HCT116 (cell line): ENCODE measurements around the gene PI16. TPM values are rescaled to one million over a fixed set of nuclear protein-coding genes. Genes with fewer than 3 reads are reported as not detected.

ENCODE experiments used
- ATAC-seq: fragments of 200-7000 bp; cut with Tn5 transposase; 2 replicates; pipeline ENCODE4 v1.9.1; 2020; ENCODE audit warnings: mild to moderate bottlenecking, moderate library complexity
- BruUV-seq: library from RNA; stranded (reverse); fragments of 400-500 nt; replicated peaks from 2 replicates; lab custom pipeline; 2021; lab: Mats Ljungman, UMichigan
- CTCF ChIA-PET: fragments of 300-600 bp; sonication (Branson Sonifier 250); formaldehyde crosslinking; loops from one replicate; lab custom pipeline; 2021; ENCODE audit warnings: antibody characterized with exemption; lab: Charles Lee
- POLR2A ChIA-PET: fragments of 300-600, 350-600 bp; sonication (Branson Sonifier 250); formaldehyde crosslinking; loops from one replicate; lab custom pipeline; 2021; ENCODE audit warnings: antibody characterized with exemption; lab: Charles Lee
- RAD21 ChIA-PET, 2 experiments: fragments of 300-600 bp; sonication (Branson Sonifier 250); formaldehyde crosslinking; loops; one replicate each; lab custom pipeline; 2023; ENCODE audit warnings: low total read pairs in 2 of 2; ENCODE audit not compliant: uncharacterized antibody in 2 of 2, unreplicated experiment in 2 of 2, low non-redundant PET in 1 of 2; lab: Charles Lee
- DNase-seq: peaks from one replicate; pipeline ENCODE4 v3.0.0-alpha.2; 2010; ENCODE audit warnings: low read depth, low spot score
- H2AFZ ChIP-seq: fragments of 200-600 bp; shearing (Covaris generic), sonication (generic); 2 replicates; pipeline ENCODE4 v1.6.1; 2017; ENCODE audit warnings: low read depth, mixed run types, mixed read lengths, antibody characterized with exemption, low read length; ENCODE audit not compliant: poor library complexity, severe bottlenecking
- H3K27ac ChIP-seq: 2 replicates; pipeline ENCODE4 v1.5.1; 2012; ENCODE audit warnings: low read depth, low read length
- H3K27me3 ChIP-seq: fragments of 200-600 bp; sonication (generic); 2 replicates; pipeline ENCODE4 v1.6.1; 2016; ENCODE audit warnings: mixed run types, low read length, mixed read lengths; ENCODE audit not compliant: insufficient read depth
- H3K36me3 ChIP-seq, 2 experiments: fragments of 200-500 bp in 1 of 2; fragments of 200-600 bp in 1 of 2; sonication (Bioruptor generic) in 1 of 2; sonication (generic) in 1 of 2; 2 replicates each; pipeline versions ENCODE4 v1.5.1 to v1.6.1; 2014 to 2016; ENCODE audit warnings: low read length in 2 of 2, inconsistent platforms in 1 of 2, mixed read lengths in 1 of 2, mixed run types in 1 of 2; ENCODE audit not compliant: insufficient read depth in 2 of 2, control insufficient read depth in 1 of 2
- H3K4me1 ChIP-seq, 2 experiments: fragments of 200-600 bp in 1 of 2; sonication (generic) in 1 of 2; 2 replicates each; pipeline versions ENCODE4 v1.5.1 to v1.6.1; 2012 to 2017; ENCODE audit warnings: low read length in 2 of 2, inconsistent platforms in 1 of 2, mild to moderate bottlenecking in 1 of 2, mixed read lengths in 1 of 2, mixed run types in 1 of 2, moderate library complexity in 1 of 2; ENCODE audit not compliant: insufficient read depth in 2 of 2, control insufficient read depth in 1 of 2
- H3K4me2 ChIP-seq: fragments of 200-600 bp; sonication (generic); 2 replicates; pipeline ENCODE4 v1.6.1; 2017; ENCODE audit warnings: mixed run types, low read length, mixed read lengths
- H3K4me3 ChIP-seq, 2 experiments: fragments of 200-600 bp in 1 of 2; sonication (generic) in 1 of 2; replicated peaks in 1 of 2; 2 replicates each; pipeline ENCODE4 v1.5.1; 2011 to 2016; ENCODE audit warnings: low read length in 2 of 2, control low read depth in 1 of 2, low read depth in 1 of 2, mild to moderate bottlenecking in 1 of 2, mixed read lengths in 1 of 2, mixed run types in 1 of 2
- H3K79me2 ChIP-seq: fragments of 200-600 bp; sonication (generic); 2 replicates; pipeline ENCODE4 v1.6.1; 2017; ENCODE audit warnings: mild to moderate bottlenecking, mixed run types, low read length, moderate library complexity, mixed read lengths; ENCODE audit not compliant: insufficient read depth
- H3K9ac ChIP-seq: fragments of 200-600 bp; sonication (generic); 2 replicates; pipeline ENCODE4 v1.6.1; 2016; ENCODE audit warnings: low read length, mixed read lengths
- H3K9me2 ChIP-seq: fragments of 200-600 bp; sonication (generic), shearing (Covaris generic); 2 replicates; pipeline ENCODE4 v1.6.1; 2017; ENCODE audit warnings: mixed run types, mild to moderate bottlenecking, moderate library complexity; ENCODE audit not compliant: insufficient read depth
- H3K9me3 ChIP-seq, 2 experiments: fragments of 200-500 bp in 1 of 2; fragments of 200-600 bp in 1 of 2; sonication (Bioruptor generic) in 1 of 2; sonication (generic) in 1 of 2; 2 replicates each; pipeline ENCODE4 v1.6.1; 2014 to 2017; ENCODE audit warnings: low read length in 2 of 2, mixed read lengths in 2 of 2, inconsistent platforms in 1 of 2, low read depth in 1 of 2, mild to moderate bottlenecking in 1 of 2, mixed run types in 1 of 2, moderate library complexity in 1 of 2; ENCODE audit not compliant: control insufficient read depth in 1 of 2, insufficient read depth in 1 of 2
- H4K20me1 ChIP-seq: fragments of 200-600 bp; sonication (generic), shearing (Covaris generic); 2 replicates; pipeline ENCODE4 v1.6.1; 2017; ENCODE audit warnings: mixed run types, mild to moderate bottlenecking, moderate library complexity; ENCODE audit not compliant: insufficient read depth
- ATF3 ChIP-seq: IDR thresholded peaks from 2 replicates; pipeline ENCODE4 v1.6.1; 2012
- CBX3 ChIP-seq: IDR thresholded peaks from 2 replicates; pipeline ENCODE4 v1.6.1; 2012; ENCODE audit warnings: low read depth
- CEBPB ChIP-seq: IDR thresholded peaks from 2 replicates; pipeline ENCODE4 v1.6.1; 2012; ENCODE audit warnings: low read depth
- CTCF ChIP-seq, 3 experiments: fragments of 200-600 bp in 1 of 3; sonication (generic) in 1 of 3; IDR thresholded peaks in 2 of 3; conservative IDR thresholded peaks in 1 of 3; 2 replicates each; pipeline ENCODE4 v1.5.1; 2012 to 2017; ENCODE audit warnings: low read depth in 2 of 3, low read length in 2 of 3, antibody characterized with exemption in 1 of 3, borderline replicate concordance in 1 of 3, control low read depth in 1 of 3, mild to moderate bottlenecking in 1 of 3, mixed read lengths in 1 of 3, mixed run types in 1 of 3, moderate library complexity in 1 of 3; ENCODE audit not compliant: insufficient read depth in 1 of 3
- ELF1 ChIP-seq: IDR thresholded peaks from 2 replicates; pipeline ENCODE4 v1.6.1; 2012; ENCODE audit warnings: low read depth, borderline replicate concordance
- EZH2 ChIP-seq: fragments of 200-600 bp; sonication (generic); IDR thresholded peaks from 2 replicates; pipeline ENCODE4 v1.6.1; 2017; ENCODE audit warnings: antibody characterized with exemption, mixed run types
- EZH2phosphoT487 ChIP-seq: fragments of 200-600 bp; IDR thresholded peaks from 2 replicates; pipeline ENCODE4 v1.6.1; 2018; ENCODE audit warnings: antibody characterized with exemption, borderline replicate concordance
- FOSL1 ChIP-seq: IDR thresholded peaks from 2 replicates; pipeline ENCODE4 v1.6.1; 2012; ENCODE audit warnings: low read depth
- JUND ChIP-seq: IDR thresholded peaks from 2 replicates; pipeline ENCODE4 v1.6.1; 2012
- MAX ChIP-seq: IDR thresholded peaks from 2 replicates; pipeline ENCODE4 v1.6.1; 2012
- POLR2A ChIP-seq: IDR thresholded peaks from 2 replicates; pipeline ENCODE4 v1.7.0; 2011; ENCODE audit warnings: borderline replicate concordance; ENCODE audit not compliant: insufficient read depth, insufficient read length; ENCODE audit errors: extremely low read depth
- POLR2AphosphoS5 ChIP-seq: IDR thresholded peaks from 2 replicates; pipeline ENCODE4 v1.6.1; 2011; ENCODE audit warnings: mild to moderate bottlenecking, low read depth, low read length, moderate library complexity
- RAD21 ChIP-seq: IDR thresholded peaks from 2 replicates; pipeline ENCODE4 v1.6.1; 2012; ENCODE audit warnings: low read depth, mild to moderate bottlenecking
- SIN3A ChIP-seq: IDR thresholded peaks from 2 replicates; pipeline ENCODE4 v1.6.1; 2012; ENCODE audit warnings: low read depth
- SP1 ChIP-seq: IDR thresholded peaks from 2 replicates; pipeline ENCODE4 v1.6.1; 2012; ENCODE audit warnings: low read depth
- SRF ChIP-seq: IDR thresholded peaks from 2 replicates; pipeline ENCODE4 v1.6.1; 2012; ENCODE audit warnings: low read depth
- TCF7L2 ChIP-seq: IDR thresholded peaks from 2 replicates; pipeline ENCODE4 v1.7.0; 2011; ENCODE audit warnings: borderline replicate concordance, inconsistent platforms; ENCODE audit not compliant: insufficient read depth, insufficient read length; ENCODE audit errors: extremely low read depth
- ZFX ChIP-seq: fragments of 450-650 bp; IDR thresholded peaks from 2 replicates; pipeline ENCODE4 v1.6.1; 2017
- ZNF274 ChIP-seq: fragments of 200-500 bp; sonication (Bioruptor generic); IDR thresholded peaks from 2 replicates; pipeline ENCODE4 v1.6.1; 2014; ENCODE audit warnings: mild to moderate bottlenecking, low read depth, low read length, inconsistent platforms
- intact Hi-C: fragments of 100-400 bp; cut with micrococcal nuclease; formaldehyde crosslinking; loops from 2 replicates; pipeline ENCODE4 v1.10.0; 2022
- total RNA-seq: library from RNA; stranded (reverse); gene quantifications from one replicate; pipeline ENCODE4 v1.2.1, GENCODE V29; 2021; ENCODE audit not compliant: unreplicated experiment
- TF ChIP-seq, protein P1 (sequence below): IDR thresholded peaks from 2 replicates; pipeline ENCODE4 v1.6.1; 2011; ENCODE audit warnings: mild to moderate bottlenecking, low read length, moderate library complexity; ENCODE audit not compliant: insufficient replicate concordance; ENCODE audit errors: extremely low read depth

Gene PI16
- total RNA-seq, 1 experiment from 2014 or later, result 0.59 TPM

DNA sequence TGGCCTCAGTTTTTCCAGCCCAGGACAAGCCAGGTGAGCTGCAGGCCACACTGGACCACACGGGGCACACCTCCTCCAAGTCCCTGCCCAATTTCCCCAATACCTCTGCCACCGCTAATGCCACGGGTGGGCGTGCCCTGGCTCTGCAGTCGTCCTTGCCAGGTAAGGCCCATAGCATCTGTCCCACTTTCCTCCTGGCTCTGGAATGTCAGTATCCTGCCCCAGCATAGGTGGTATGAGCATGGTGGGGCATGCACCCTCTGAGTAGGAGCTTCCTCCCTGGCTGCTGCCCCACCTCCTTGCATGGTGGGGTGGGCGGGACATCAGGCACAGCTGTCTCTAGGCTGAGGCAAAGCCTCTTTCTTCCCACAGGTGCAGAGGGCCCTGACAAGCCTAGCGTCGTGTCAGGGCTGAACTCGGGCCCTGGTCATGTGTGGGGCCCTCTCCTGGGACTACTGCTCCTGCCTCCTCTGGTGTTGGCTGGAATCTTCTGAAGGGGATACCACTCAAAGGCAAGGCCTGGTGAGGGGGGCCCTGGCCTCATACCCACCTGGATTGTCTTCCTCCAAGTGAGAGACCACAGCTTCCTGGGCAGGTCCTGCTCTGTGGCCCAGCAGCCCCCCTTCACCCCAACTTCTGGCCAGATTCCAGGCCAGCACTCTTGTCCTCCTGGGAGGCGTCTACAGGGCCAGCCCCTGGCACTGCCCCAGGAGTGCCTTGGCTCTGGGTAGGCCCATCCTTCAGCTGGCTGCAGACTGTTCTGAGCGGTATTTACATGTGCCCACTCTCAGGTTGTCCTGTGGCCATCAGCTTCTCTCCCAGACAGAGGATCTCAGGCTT lies 9.1 kb downstream of the PI16 start:
- Histone ChIP-seq H3K36me3 (peaks cover 4 to 12% of the 10 kb centered on the region in 2 experiments; a peak in 1 of 4 replicates), H3K4me3 (no peak overlapping the region), H3K79me2 (no peaks in the 10 kb centered on the region), H3K9me2 (no peaks in the 10 kb centered on the region), H2AFZ (no peak overlapping the region), H3K9ac (no peak overlapping the region), H3K9me3 (no peaks in the 10 kb centered on the region), H3K4me2 (peak overlapping the region; percentile 3; the same call in 1 of the 2 replicates), H4K20me1 (no peaks in the 10 kb centered on the region), H3K4me1 (peaks cover 15 to 42% of the 10 kb centered on the region in 2 experiments), H3K27ac (no peak overlapping the region; the same call in 1 of the 2 replicates), H3K27me3 (no peaks in the 10 kb centered on the region)
- DNase-seq (no peak), ATAC-seq (peak; percentile 15; the same call in 1 of the 2 replicates)
- RAD21 ChIA-PET, result no interaction called here
- CTCF ChIA-PET, result interaction anchor here (0.5 to 1.3 kb wide), 2 partner anchors 198 to 247 kb away, joined by 3 read pairs; no protein-coding TSS in a partner anchor
- BruUV-seq, result no TSS peak
- TF ChIP-seq ZNF274, result no peak
- no peak for TF ChIP-seq CBX3
- TF ChIP-seq FOSL1, result no peak
- no peak for TF ChIP-seq POLR2AphosphoS5
- TF ChIP-seq RAD21, result no peak
- no peak for TF ChIP-seq TCF7L2
- no peak for TF ChIP-seq ZFX
- no peak for TF ChIP-seq ELF1
- TF ChIP-seq SP1, result no peak
- no peak for TF ChIP-seq CTCF (IDR thresholded peaks at IDR 0.05 in 2 of 3, conservative IDR thresholded peaks at IDR 0.05 in 1 of 3; ENCODE audit: borderline replicate concordance in 1 of 3, insufficient read depth in 1 of 3, low read depth in 2 of 3, low read length in 2 of 3)
- TF ChIP-seq MAX, result no peak
- no peak for TF ChIP-seq POLR2A
- TF ChIP-seq EZH2phosphoT487, result no peak
- no peak for TF ChIP-seq SRF
- TF ChIP-seq, protein P1, sequence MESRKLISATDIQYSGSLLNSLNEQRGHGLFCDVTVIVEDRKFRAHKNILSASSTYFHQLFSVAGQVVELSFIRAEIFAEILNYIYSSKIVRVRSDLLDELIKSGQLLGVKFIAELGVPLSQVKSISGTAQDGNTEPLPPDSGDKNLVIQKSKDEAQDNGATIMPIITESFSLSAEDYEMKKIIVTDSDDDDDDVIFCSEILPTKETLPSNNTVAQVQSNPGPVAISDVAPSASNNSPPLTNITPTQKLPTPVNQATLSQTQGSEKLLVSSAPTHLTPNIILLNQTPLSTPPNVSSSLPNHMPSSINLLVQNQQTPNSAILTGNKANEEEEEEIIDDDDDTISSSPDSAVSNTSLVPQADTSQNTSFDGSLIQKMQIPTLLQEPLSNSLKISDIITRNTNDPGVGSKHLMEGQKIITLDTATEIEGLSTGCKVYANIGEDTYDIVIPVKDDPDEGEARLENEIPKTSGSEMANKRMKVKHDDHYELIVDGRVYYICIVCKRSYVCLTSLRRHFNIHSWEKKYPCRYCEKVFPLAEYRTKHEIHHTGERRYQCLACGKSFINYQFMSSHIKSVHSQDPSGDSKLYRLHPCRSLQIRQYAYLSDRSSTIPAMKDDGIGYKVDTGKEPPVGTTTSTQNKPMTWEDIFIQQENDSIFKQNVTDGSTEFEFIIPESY, result no peak
- TF ChIP-seq JUND, result no peak
- TF ChIP-seq CEBPB, result no peak
- TF ChIP-seq SIN3A, result no peak
- no peak for TF ChIP-seq EZH2
- TF ChIP-seq ATF3, result no peak
- POLR2A ChIA-PET, result no interaction called here
- intact Hi-C loops, result no loop called here
